C4-2B (cell line): ENCODE data around the gene TAF15.

Experiments
- H3K27ac ChIP-seq: fragments of 450-650 bp; 2 replicates; pipeline ENCODE4 v1.5.1; 2017
- ZFX ChIP-seq: fragments of 450-650 bp; IDR thresholded peaks from 2 replicates; pipeline ENCODE4 v1.6.1; 2017
- TF ChIP-seq, protein P1 (sequence below): fragments of 450-650 bp; conservative IDR thresholded peaks from 2 replicates; pipeline ENCODE4 v1.5.1; 2017; ENCODE audit warnings: mild to moderate bottlenecking

The TAF15 gene

DNA sequence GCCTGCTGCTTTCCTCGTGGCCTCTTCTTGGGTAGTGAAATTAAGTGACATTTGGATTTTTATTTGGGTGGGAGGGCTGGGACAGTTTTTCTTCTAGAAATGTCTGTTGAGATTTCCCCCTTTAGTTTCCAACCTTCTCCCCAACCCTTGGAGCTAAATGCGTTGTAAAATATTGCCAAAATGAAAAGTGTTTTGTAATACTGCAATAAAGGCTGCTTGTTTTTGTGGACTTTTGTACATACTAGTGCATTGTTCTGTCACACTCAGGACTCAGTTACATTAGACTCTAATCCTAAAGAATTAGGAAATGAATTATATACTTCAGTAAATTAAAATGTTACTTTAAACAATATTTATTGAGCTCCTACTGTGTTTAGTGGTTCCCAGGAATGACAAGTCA, 37.7 kb downstream of the TAF15 start:
- TF ChIP-seq, protein P1, sequence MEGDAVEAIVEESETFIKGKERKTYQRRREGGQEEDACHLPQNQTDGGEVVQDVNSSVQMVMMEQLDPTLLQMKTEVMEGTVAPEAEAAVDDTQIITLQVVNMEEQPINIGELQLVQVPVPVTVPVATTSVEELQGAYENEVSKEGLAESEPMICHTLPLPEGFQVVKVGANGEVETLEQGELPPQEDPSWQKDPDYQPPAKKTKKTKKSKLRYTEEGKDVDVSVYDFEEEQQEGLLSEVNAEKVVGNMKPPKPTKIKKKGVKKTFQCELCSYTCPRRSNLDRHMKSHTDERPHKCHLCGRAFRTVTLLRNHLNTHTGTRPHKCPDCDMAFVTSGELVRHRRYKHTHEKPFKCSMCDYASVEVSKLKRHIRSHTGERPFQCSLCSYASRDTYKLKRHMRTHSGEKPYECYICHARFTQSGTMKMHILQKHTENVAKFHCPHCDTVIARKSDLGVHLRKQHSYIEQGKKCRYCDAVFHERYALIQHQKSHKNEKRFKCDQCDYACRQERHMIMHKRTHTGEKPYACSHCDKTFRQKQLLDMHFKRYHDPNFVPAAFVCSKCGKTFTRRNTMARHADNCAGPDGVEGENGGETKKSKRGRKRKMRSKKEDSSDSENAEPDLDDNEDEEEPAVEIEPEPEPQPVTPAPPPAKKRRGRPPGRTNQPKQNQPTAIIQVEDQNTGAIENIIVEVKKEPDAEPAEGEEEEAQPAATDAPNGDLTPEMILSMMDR = no peak
- TF ChIP-seq ZFX = no peak
- H3K27ac ChIP-seq = no peak overlapping the region

DNA sequence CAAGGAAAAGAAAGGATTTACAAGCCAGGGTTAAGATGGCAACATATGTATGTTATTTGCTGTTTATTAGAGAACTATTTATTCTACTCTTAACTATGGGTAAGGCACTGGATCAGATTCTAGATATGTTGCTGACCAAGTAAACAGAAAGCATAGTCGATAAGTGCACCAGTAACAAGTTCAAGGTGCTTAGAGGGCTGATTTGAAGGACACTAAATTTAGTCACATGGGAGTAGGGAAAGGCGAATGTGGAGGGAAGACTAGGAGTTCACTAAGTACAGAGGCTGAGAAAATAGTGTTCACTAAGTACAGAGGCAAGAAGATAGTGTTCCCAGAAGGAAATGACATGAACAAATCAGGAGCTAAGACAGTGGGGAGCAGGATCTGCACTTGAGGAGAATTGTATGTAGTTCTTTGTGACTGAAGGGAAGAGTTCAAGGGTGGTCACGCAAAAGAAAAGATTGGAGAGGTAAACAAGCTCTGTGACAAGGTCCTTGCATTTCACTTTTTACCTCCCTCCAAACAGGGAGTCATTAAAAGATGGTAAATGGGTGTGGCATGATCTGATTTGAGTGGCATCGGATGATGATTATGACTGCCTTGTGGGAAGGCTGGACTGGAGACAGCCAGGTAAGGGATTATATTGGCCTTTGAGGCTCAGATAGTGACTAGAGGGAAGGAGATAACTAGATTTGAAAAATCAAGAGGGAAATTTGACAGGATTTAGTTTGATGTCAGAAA, 38.5 kb downstream of the TAF15 start:
- no peak overlapping the region for H3K27ac ChIP-seq
- TF ChIP-seq ZFX = no peak
- TF ChIP-seq, protein P1 = no peak

DNA sequence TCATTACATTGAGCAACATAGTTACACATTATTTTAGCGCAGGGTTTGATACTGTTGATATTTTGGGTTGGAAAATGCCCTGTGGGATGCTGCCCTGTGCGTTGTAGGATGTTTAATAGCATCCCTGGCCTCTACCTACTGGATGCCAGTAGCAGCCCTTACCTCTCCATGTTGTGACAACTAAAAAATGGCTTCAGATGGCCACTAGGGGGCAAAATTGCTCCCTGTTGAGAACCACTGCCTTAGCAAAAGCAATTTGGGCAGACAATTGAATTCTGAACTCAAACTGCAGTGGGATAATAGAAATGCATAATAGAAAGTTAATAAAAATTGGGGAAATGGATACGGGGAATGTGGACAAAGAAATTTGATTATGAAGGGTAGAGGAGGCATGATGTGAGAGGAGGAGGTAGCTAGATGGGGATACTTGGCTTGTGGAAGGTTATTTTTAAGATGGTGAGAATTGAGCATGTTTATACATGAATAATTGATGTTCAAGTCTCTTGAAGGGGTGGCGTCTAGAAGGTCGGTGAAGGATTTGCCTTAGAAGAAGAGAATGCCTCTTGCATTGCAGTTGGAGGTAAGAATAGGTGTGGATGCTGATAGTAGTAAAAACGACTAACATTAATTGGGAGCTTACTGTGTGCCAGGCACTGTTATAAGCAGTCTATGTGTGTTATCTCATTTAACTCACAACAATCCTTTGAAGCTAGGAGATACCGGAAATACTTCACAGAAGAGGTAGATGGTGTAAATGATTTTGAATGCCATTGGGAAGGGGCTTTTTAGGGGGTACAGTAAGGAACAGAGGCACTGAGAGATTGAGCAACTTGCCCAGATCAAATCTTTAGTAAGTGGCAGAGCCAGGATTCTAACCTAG, 40.4 kb downstream of the TAF15 start:
- H3K27ac ChIP-seq = no peak overlapping the region
- TF ChIP-seq ZFX = no peak
- TF ChIP-seq, protein P1 = peak; percentile 92

DNA sequence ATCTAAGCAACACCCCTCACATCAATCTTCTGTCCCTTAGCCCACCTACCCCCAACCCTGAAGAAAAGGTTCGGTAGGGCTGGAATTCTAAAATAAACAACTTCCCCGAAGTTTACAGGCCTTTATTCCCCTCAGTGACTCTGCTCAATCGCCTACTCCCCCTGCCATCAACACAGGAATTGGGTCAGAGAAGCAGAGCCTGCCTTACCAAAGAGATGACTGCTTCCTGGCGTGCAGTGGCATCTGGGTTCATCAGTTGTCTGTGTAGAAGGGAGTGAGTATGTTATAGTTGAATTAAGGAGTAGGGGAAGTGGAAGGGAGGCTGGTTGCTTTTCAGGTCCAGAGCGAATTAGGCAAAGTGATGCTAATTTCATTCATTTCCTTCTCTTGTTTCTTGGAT, 46.7 kb downstream of the TAF15 start:
- H3K27ac ChIP-seq = no peak overlapping the region
- TF ChIP-seq, protein P1 = no peak
- TF ChIP-seq ZFX = no peak

DNA sequence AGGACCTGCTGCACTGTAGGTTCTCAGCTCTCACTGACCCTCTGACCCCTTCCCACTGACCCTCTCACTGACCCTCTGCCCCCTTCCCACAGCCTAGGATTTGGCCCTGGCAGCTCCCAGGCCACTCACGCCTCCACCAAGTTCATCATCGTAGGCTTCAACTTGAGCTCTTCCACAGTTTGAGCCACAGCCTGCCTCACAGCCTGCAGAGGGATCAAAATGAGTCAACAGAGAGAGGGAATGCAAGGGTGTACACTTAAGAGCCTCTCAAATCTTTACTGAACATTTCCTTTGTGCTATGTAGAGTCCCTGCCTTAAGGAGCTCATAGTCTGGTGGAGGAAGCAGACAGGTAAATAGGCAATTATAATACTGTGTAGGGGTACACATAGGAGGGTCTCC, 47.3 kb downstream of the TAF15 start:
- H3K27ac ChIP-seq = no peak overlapping the region
- no peak for TF ChIP-seq ZFX
- TF ChIP-seq, protein P1 = no peak

DNA sequence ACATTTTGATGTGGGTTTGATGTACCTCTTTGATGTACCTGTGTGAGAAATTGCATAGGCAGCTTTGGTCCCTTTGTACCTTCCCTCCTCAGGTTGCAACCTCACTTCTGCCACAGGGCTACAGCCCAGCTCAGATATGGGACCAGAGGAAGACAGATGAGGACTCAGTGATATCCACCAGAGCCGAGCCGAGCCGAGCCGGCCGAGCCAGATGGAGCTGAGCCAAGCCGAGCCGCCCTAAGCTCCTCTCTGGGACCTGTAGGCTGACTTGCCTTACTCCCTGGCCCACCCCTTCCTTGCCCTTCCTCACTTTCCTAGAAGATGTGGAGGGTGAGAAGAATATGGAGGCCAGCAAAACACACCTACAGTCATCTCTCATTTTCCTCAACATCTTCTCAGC, 55.6 kb downstream of the TAF15 start:
- H3K27ac ChIP-seq = no peak overlapping the region
- TF ChIP-seq, protein P1 = no peak
- no peak for TF ChIP-seq ZFX
